ENCODE measurements around the gene PLPPR1. TPM values are rescaled to one million over a fixed set of nuclear protein-coding genes. Genes with fewer than 3 reads are reported as not detected.
A peak's percentile ranks its signal among the peaks of the same experiment; 100 is the strongest.

Gene PLPPR1
- total and polyA plus RNA-seq, 2 of the 13 experiments (the other 11 are each of a cell fraction or from before 2014, with no cell fraction given) = 16.0 to 84.7 TPM

- TF ChIP-seq ZBTB40 (IDR thresholded peaks at IDR 0.05) (no peak), ZBTB40 (CRISPR knock-in tag; IDR thresholded peaks at IDR 0.05) (no peak), NR2F1 (CRISPR knock-in tag; IDR thresholded peaks at IDR 0.05) (0 out of 4 replicates have a peak, but pooled peaks of 1 of the 2 experiments have one; percentile 9), NCOA5 (CRISPR knock-in tag; IDR thresholded peaks at IDR 0.05) (no peak), CEBPG (CRISPR knock-in tag; IDR thresholded peaks at IDR 0.05) (0 out of 2 replicates have a peak, but pooled peaks have one; percentile 4), FOXA3 (CRISPR knock-in tag; IDR thresholded peaks at IDR 0.05) (peak; percentile 50; the same call in 1 of the 2 replicates), SP4 (CRISPR knock-in tag; IDR thresholded peaks at IDR 0.05) (no peak), ZNF235 (CRISPR knock-in tag; IDR thresholded peaks at IDR 0.05; ENCODE audit: borderline replicate concordance) (no peak), ZNF816 (CRISPR knock-in tag; IDR thresholded peaks at IDR 0.05; ENCODE audit: borderline replicate concordance) (no peak), ZNF644 (CRISPR knock-in tag; IDR thresholded peaks at IDR 0.05; ENCODE audit: low read depth) (no peak), ELF3 (CRISPR knock-in tag; IDR thresholded peaks at IDR 0.05) (peak; percentile 40), RORA (CRISPR knock-in tag; IDR thresholded peaks at IDR 0.05) (no peak), SUZ12 (IDR thresholded peaks at IDR 0.05; ENCODE audit: low read depth, low read length) (no peak), ZBTB38 (CRISPR knock-in tag; IDR thresholded peaks at IDR 0.05) (no peak), ZNF230 (CRISPR knock-in tag; IDR thresholded peaks at IDR 0.05) (no peak), DR1 (CRISPR knock-in tag; IDR thresholded peaks at IDR 0.05) (no peak), ZNF792 (CRISPR knock-in tag; IDR thresholded peaks at IDR 0.05) (no peak), ZNF652 (CRISPR knock-in tag; IDR thresholded peaks at IDR 0.05; ENCODE audit: borderline replicate concordance, low read depth) (no peak; the same call in 1 of the 2 replicates), RXRB (CRISPR knock-in tag; IDR thresholded peaks at IDR 0.05; ENCODE audit: borderline replicate concordance) (peak; percentile 45; the same call in 1 of the 2 replicates), ZBTB20 (CRISPR knock-in tag; IDR thresholded peaks at IDR 0.05; ENCODE audit: borderline replicate concordance, low read depth) (no peak; the same call in 1 of the 2 replicates), NAIF1 (CRISPR knock-in tag; IDR thresholded peaks at IDR 0.05; ENCODE audit: borderline replicate concordance) (no peak), ZNF143 (CRISPR knock-in tag; IDR thresholded peaks at IDR 0.05) (no peak), ETV5 (CRISPR knock-in tag; IDR thresholded peaks at IDR 0.05; ENCODE audit: borderline replicate concordance) (peak; percentile 45; the same call in 1 of the 2 replicates), MED1 (CRISPR knock-in tag; IDR thresholded peaks at IDR 0.05) (peak; percentile 55; the same call in 1 of the 2 replicates), MEF2D (CRISPR knock-in tag; IDR thresholded peaks at IDR 0.05) (0 out of 2 replicates have a peak, but pooled peaks have one; percentile 6), BCL6 (CRISPR knock-in tag; IDR thresholded peaks at IDR 0.05) (peak; percentile 49; the same call in 1 of the 2 replicates)
These were observed 325.2 kb downstream of the PLPPR1 start (continued) for GRCh38 chr9:101353683-101354082.
